DOHH2 (cell line): ENCODE measurements around the gene APOLD1.

Experiments
- H3F3A ChIP-seq: fragments of 200-600 bp; sonication (generic), shearing (Covaris generic); 2 replicates; pipeline ENCODE4 v1.6.0; 2016; ENCODE audit warnings: antibody characterized with exemption, mild to moderate bottlenecking; ENCODE audit not compliant: control insufficient read depth, insufficient read depth
- H3K27ac ChIP-seq: fragments of 200-600 bp; sonication (generic); 2 replicates; pipeline ENCODE4 v1.5.1; 2014; ENCODE audit warnings: low read depth, mild to moderate bottlenecking, low read length, moderate library complexity
- H3K27me3 ChIP-seq: fragments of 200-600 bp; sonication (generic); 2 replicates; pipeline ENCODE4 v1.6.1; 2014; ENCODE audit warnings: mild to moderate bottlenecking, low read length, mixed read lengths; ENCODE audit not compliant: control insufficient read depth
- H3K36me3 ChIP-seq: fragments of 200-600 bp; sonication (generic); 2 replicates; pipeline ENCODE4 v1.6.1; 2014; ENCODE audit warnings: mild to moderate bottlenecking, low read length, moderate library complexity, mixed read lengths; ENCODE audit not compliant: control insufficient read depth
- H3K4me1 ChIP-seq: fragments of 200-600 bp; sonication (generic); 2 replicates; pipeline ENCODE4 v1.6.1; 2014; ENCODE audit warnings: mild to moderate bottlenecking, low read length, mixed read lengths; ENCODE audit not compliant: control insufficient read depth
- H3K4me2 ChIP-seq: fragments of 200-600 bp; sonication (generic); 2 replicates; pipeline ENCODE4 v1.6.0; 2014; ENCODE audit warnings: mild to moderate bottlenecking, low read length, moderate library complexity
- H3K4me3 ChIP-seq: fragments of 200-600 bp; sonication (generic); 2 replicates; pipeline ENCODE4 v1.5.1; 2014; ENCODE audit warnings: mild to moderate bottlenecking, low read length, mixed read lengths
- H3K79me2 ChIP-seq: fragments of 200-600 bp; sonication (generic); 2 replicates; pipeline ENCODE4 v1.6.1; 2014; ENCODE audit warnings: mild to moderate bottlenecking, low read length, mixed read lengths; ENCODE audit not compliant: control insufficient read depth
- H3K9me2 ChIP-seq: fragments of 200-600 bp; sonication (generic); replicated peaks from 2 replicates; pipeline ENCODE4 v1.6.1; 2014; ENCODE audit warnings: mild to moderate bottlenecking, low read length, mixed read lengths; ENCODE audit not compliant: control insufficient read depth
- H3K9me3 ChIP-seq: fragments of 200-600 bp; sonication (generic); 2 replicates; pipeline ENCODE4 v1.6.1; 2014; ENCODE audit warnings: antibody characterized with exemption, low read length, mixed read lengths; ENCODE audit not compliant: control insufficient read depth, insufficient read depth
- H4K20me1 ChIP-seq: fragments of 200-600 bp; sonication (generic); 2 replicates; pipeline ENCODE4 v1.6.0; 2014; ENCODE audit warnings: low read depth, mild to moderate bottlenecking, antibody characterized with exemption, low read length, moderate library complexity; ENCODE audit not compliant: control insufficient read depth, insufficient read depth
- CTCF ChIP-seq: fragments of 200-600 bp; sonication (generic); IDR thresholded peaks from one replicate; pipeline ENCODE4 v1.5.1; 2014; ENCODE audit warnings: antibody characterized with exemption, mild to moderate bottlenecking, low read depth, low read length; ENCODE audit not compliant: poor library complexity, severe bottlenecking
- EZH2phosphoT487 ChIP-seq: fragments of 200-600 bp; sonication (generic); IDR thresholded peaks from 2 replicates; pipeline ENCODE4 v1.6.1; 2017; ENCODE audit warnings: borderline replicate concordance, mild to moderate bottlenecking, antibody characterized with exemption, low read length, moderate library complexity, mixed read lengths

The APOLD1 gene

GRCh38 chr12:12777092-12777491, 8.4 kb upstream of the APOLD1 start:
- Histone ChIP-seq H3K9me2 (no peaks in the 10 kb centered on the region), H3K4me2 (no peak overlapping the region), H3K4me1 (0 out of 2 replicates have a peak, but pooled peaks cover 3% of the 10 kb centered on the region), H3K36me3 (no peaks in the 10 kb centered on the region), H3K4me3 (no peak overlapping the region), H4K20me1 (no peaks in the 10 kb centered on the region), H3K27me3 (no peaks in the 10 kb centered on the region), H3K79me2 (no peaks in the 10 kb centered on the region), H3F3A (no peaks in the 10 kb centered on the region), H3K9me3 (no peaks in the 10 kb centered on the region), H3K27ac (no peak overlapping the region)
- TF ChIP-seq CTCF (no peak), EZH2phosphoT487 (no peak)

- no peak for TF ChIP-seq CTCF
- no peak for TF ChIP-seq EZH2phosphoT487
- Histone ChIP-seq H3K36me3 (no peaks in the 10 kb centered on the region), H4K20me1 (no peaks in the 10 kb centered on the region), H3K9me2 (no peaks in the 10 kb centered on the region), H3K4me1 (0 out of 2 replicates have a peak, but pooled peaks cover 3% of the 10 kb centered on the region), H3K79me2 (no peaks in the 10 kb centered on the region), H3K4me3 (no peak overlapping the region), H3K9me3 (no peaks in the 10 kb centered on the region), H3K27ac (no peak overlapping the region), H3K27me3 (no peaks in the 10 kb centered on the region), H3K4me2 (no peak overlapping the region), H3F3A (no peaks in the 10 kb centered on the region)
Observed at GRCh38 chr12:12779007-12779406, 6.5 kb upstream of the APOLD1 start.

DNA sequence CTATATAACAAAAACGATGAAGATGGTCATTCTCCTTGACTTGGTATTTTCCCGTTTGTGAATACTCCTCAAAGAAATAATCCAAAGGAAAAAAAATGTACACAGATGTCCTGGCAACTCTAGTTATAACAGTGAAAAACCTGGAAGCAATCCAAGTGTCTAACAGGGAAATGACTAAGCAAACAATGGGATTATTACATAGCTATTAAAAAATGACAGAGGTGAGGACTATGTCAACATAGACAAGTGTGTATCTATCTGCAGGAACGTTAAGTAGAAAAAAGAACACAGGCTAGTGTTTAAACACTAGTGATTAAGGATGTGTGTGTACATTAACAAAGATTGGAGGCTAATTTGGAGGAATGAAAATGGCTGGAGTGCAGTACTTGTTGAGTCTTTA, 5.9 kb upstream of the APOLD1 start:
- no peaks in the 10 kb centered on the region for H3K36me3 ChIP-seq
- H4K20me1 ChIP-seq: no peaks in the 10 kb centered on the region
- H3K4me2 ChIP-seq: no peak overlapping the region
- H3K4me3 ChIP-seq: no peak overlapping the region
- no peaks in the 10 kb centered on the region for H3F3A ChIP-seq
- TF ChIP-seq EZH2phosphoT487 (no peak), CTCF (no peak)
- no peaks in the 10 kb centered on the region for H3K27me3 ChIP-seq
- no peaks in the 10 kb centered on the region for H3K79me2 ChIP-seq
- 0 out of 2 replicates have a peak, but pooled peaks cover 3% of the 10 kb centered on the region for H3K4me1 ChIP-seq
- H3K9me3 ChIP-seq: no peaks in the 10 kb centered on the region
- H3K9me2 ChIP-seq: no peaks in the 10 kb centered on the region
- no peak overlapping the region for H3K27ac ChIP-seq
